Mucosa of descending colon (tissue), 3 donors: Measurements from ENCODE around the gene GFPT2. TPM values are rescaled to one million over a fixed set of nuclear protein-coding genes. Genes with fewer than 3 reads are reported as not detected.

ENCODE experiments used
- ATAC-seq: fragments of 200-7000 bp; cut with Tn5 transposase; one replicate; pipeline ENCODE4 v1.9.1; 2020; ENCODE audit warnings: mild to moderate bottlenecking, moderate library complexity
- DNase-seq, 3 donors: peaks; one replicate each; pipeline ENCODE4 v3.0.0-alpha.2; 2020
- H3K36me3 ChIP-seq: fragments of 200-600 bp; one replicate; pipeline ENCODE4 v1.8.0; 2021; ENCODE audit warnings: low read depth, mild to moderate bottlenecking
- H3K4me1 ChIP-seq: fragments of 200-600 bp; one replicate; pipeline ENCODE4 v1.8.0; 2021; ENCODE audit warnings: low read depth, mild to moderate bottlenecking
- H3K4me3 ChIP-seq: fragments of 200-600 bp; one replicate; pipeline ENCODE4 v1.8.0; 2021; ENCODE audit warnings: mild to moderate bottlenecking
- H3K9me3 ChIP-seq: fragments of 200-600 bp; one replicate; pipeline ENCODE4 v1.8.0; 2021; ENCODE audit warnings: mild to moderate bottlenecking
- CTCF ChIP-seq: fragments of 200-600 bp; IDR thresholded peaks from one replicate; pipeline ENCODE4 v1.8.0; 2022; ENCODE audit warnings: antibody characterized with exemption, mild to moderate bottlenecking
- intact Hi-C, 2 donors: fragments of 100-400 bp; cut with DNase I in 1 of 2; cut with micrococcal nuclease in 1 of 2; formaldehyde crosslinking; loops; one replicate each; pipeline versions ENCODE4 v1.11.0 to v1.11.1; 2022; cut with DNase I, micrococcal nuclease
- total RNA-seq, 3 donors: library from RNA; stranded (reverse); fragmentation: NEBNext Ultra II Directional in 2 of 3; extraction: Animal tissue kit (Norgen Biotek cat#: 25700) in 2 of 3; gene quantifications; one replicate each; pipeline versions ENCODE4 v1.2.1 to v1.2.4, GENCODE V29; 2021 to 2023
- donor health status: DM: no; HTN: no; CAD: no; lungs with moderate emphysema.
- donor health status: DM: no; HTN: no; CAD: no.
- donor health status: DM: no; HTN: yes; CAD: no.

GFPT2 gene
- total RNA-seq, 3 donors from 2014 or later = 1.3 to 17.4 (median 7.9) TPM

GRCh38 chr5:180377556-180378197 lies 24.5 kb upstream of the GFPT2 start:
- DNase-seq (no peak), ATAC-seq (no peak)
- intact Hi-C loops = no loop called here
- no peak overlapping the region for H3K4me3 ChIP-seq
- TF ChIP-seq CTCF = no peak
- no peaks in the 10 kb centered on the region for H3K9me3 ChIP-seq
- H3K36me3 ChIP-seq = no peaks in the 10 kb centered on the region
- H3K4me1 ChIP-seq = no peaks in the 10 kb centered on the region

- intact Hi-C loops = no loop called here
- Histone ChIP-seq H3K4me3 (no peak overlapping the region), H3K9me3 (no peaks in the 10 kb centered on the region), H3K36me3 (no peaks in the 10 kb centered on the region), H3K4me1 (no peaks in the 10 kb centered on the region)
- DNase-seq = no peak
- TF ChIP-seq CTCF = no peak
- no peak for ATAC-seq
Measured at GRCh38 chr5:180376511-180376910, 23.4 kb upstream of the GFPT2 start.

- no peak for TF ChIP-seq CTCF
- Histone ChIP-seq H3K4me1 (no peaks in the 10 kb centered on the region), H3K4me3 (no peak overlapping the region), H3K36me3 (no peaks in the 10 kb centered on the region), H3K9me3 (no peaks in the 10 kb centered on the region)
- no peak for DNase-seq
- intact Hi-C loops = no loop called here
- no peak for ATAC-seq
Measured at GRCh38 chr5:180375955-180376354, 22.8 kb upstream of the GFPT2 start.

- Histone ChIP-seq H3K36me3 (no peaks in the 10 kb centered on the region), H3K9me3 (no peaks in the 10 kb centered on the region), H3K4me1 (no peaks in the 10 kb centered on the region), H3K4me3 (no peak overlapping the region)
- ATAC-seq (no peak), DNase-seq (no peak)
- intact Hi-C loops = no loop called here
- no peak for TF ChIP-seq CTCF
Measured at GRCh38 chr5:180375291-180375690, 22.2 kb upstream of the GFPT2 start.

- DNase-seq = no peak
- H3K4me1 ChIP-seq = no peaks in the 10 kb centered on the region
- H3K4me3 ChIP-seq = no peak overlapping the region
- no peaks in the 10 kb centered on the region for H3K36me3 ChIP-seq
- intact Hi-C loops = no loop called here
- no peaks in the 10 kb centered on the region for H3K9me3 ChIP-seq
- ATAC-seq = no peak
- TF ChIP-seq CTCF = no peak
Measured at GRCh38 chr5:180373870-180374269, 20.7 kb upstream of the GFPT2 start.

GRCh38 chr5:180373454-180373853 lies 20.3 kb upstream of the GFPT2 start:
- no peak for TF ChIP-seq CTCF
- intact Hi-C loops = no loop called here

More at GRCh38 chr5:180373454-180373853, 20.3 kb upstream of the GFPT2 start:
- no peak for ATAC-seq
- H3K36me3 ChIP-seq = no peaks in the 10 kb centered on the region
- no peaks in the 10 kb centered on the region for H3K4me1 ChIP-seq
- DNase-seq = no peak
- H3K4me3 ChIP-seq = no peak overlapping the region
- no peaks in the 10 kb centered on the region for H3K9me3 ChIP-seq
